Measurements from ENCODE around the gene LDLRAD3.

- TF ChIP-seq POLR2A (IDR thresholded peaks at IDR 0.05) (no peak), CTCF (IDR thresholded peaks at IDR 0.05) (no peak)
Observed at GRCh38 chr11:35943713-35944502, at the start of gene LDLRAD3.
